Suppressor macrophage treated with lipopolysaccharide for 1 hour (primary cell): ENCODE measurements around the gene MED13.
"Not testable (repeated sequence)": the region's sequence is repeated elsewhere in the genome, so short reads cannot be mapped to it uniquely, and the experiment has no call there.

Source experiments
- DNase-seq, 3 donors: peaks; one replicate each; pipeline ENCODE4 v3.0.0-alpha.2; 2020 to 2022

Gene MED13

GRCh38 chr17:62090021-62090824, 25.1 kb upstream of the MED13 start:
- no peak for DNase-seq

GRCh38 chr17:62089334-62089733, 24.3 kb upstream of the MED13 start:
- no peak for DNase-seq

GRCh38 chr17:62086737-62087136, 21.7 kb upstream of the MED13 start:
- no peak for DNase-seq

GRCh38 chr17:62085511-62086408, 20.7 kb upstream of the MED13 start:
- no peak for DNase-seq

- DNase-seq: peak in 1 of 3 donors; percentile 15
These were observed 19.5 kb upstream of the MED13 start for GRCh38 chr17:62084585-62084984.

GRCh38 chr17:62083651-62084050, 18.6 kb upstream of the MED13 start:
- DNase-seq: no peak

- DNase-seq: no peak
These were observed 15.6 kb upstream of the MED13 start for GRCh38 chr17:62080647-62081046.

- DNase-seq: no peak
These were observed 12.9 kb upstream of the MED13 start for GRCh38 chr17:62078009-62078408.

GRCh38 chr17:62076864-62077788, 12.0 kb upstream of the MED13 start:
- DNase-seq: no peak

- DNase-seq: no peak
These were observed 10.3 kb upstream of the MED13 start for GRCh38 chr17:62075308-62075815.

GRCh38 chr17:62073993-62074392, 8.9 kb upstream of the MED13 start:
- no peak for DNase-seq

GRCh38 chr17:62072855-62073254, 7.8 kb upstream of the MED13 start:
- DNase-seq: not testable (repeated sequence)

- DNase-seq: no peak
These were observed 5.8 kb upstream of the MED13 start for GRCh38 chr17:62070900-62071299.

- no peak for DNase-seq
These were observed 2.4 kb upstream of the MED13 start for GRCh38 chr17:62067165-62068145.

GRCh38 chr17:62065611-62066468, 762 bp upstream of the MED13 start:
- DNase-seq: peak; percentile 99 to 100 (median 100)

GRCh38 chr17:62064029-62064790, 868 bp downstream of the MED13 start:
- peak; percentile 31 to 56 (median 31) for DNase-seq

- no peak for DNase-seq
These were observed 2.1 kb downstream of the MED13 start for GRCh38 chr17:62062944-62063343.

GRCh38 chr17:62062302-62062701, 2.8 kb downstream of the MED13 start:
- DNase-seq: peak; percentile 5 to 54 (median 41)

- no peak for DNase-seq
These were observed 5.7 kb downstream of the MED13 start for GRCh38 chr17:62059414-62059813.
